Stimulated activated CD4-positive, alpha-beta T cell treated with anti-CD3 and anti-CD28 coated beads, TNF-alpha, amount 100 ng/mL, for 48 hours (primary cell): ENCODE results near the gene RNF103.
"Not testable (repeated sequence)": the region's sequence is repeated elsewhere in the genome, so short reads cannot be mapped to it uniquely, and the experiment has no call there.

Source experiments
- DNase-seq, 3 donors: peaks; one replicate each; pipeline ENCODE4 v3.0.0-alpha.2; 2020; ENCODE audit warnings: low read depth in 3 of 3

RNF103 gene

GRCh38 chr2:86623043-86623493, 597 bp downstream of the RNF103 start:
- DNase-seq = peak; percentile 18 to 38 (median 20)

DNA sequence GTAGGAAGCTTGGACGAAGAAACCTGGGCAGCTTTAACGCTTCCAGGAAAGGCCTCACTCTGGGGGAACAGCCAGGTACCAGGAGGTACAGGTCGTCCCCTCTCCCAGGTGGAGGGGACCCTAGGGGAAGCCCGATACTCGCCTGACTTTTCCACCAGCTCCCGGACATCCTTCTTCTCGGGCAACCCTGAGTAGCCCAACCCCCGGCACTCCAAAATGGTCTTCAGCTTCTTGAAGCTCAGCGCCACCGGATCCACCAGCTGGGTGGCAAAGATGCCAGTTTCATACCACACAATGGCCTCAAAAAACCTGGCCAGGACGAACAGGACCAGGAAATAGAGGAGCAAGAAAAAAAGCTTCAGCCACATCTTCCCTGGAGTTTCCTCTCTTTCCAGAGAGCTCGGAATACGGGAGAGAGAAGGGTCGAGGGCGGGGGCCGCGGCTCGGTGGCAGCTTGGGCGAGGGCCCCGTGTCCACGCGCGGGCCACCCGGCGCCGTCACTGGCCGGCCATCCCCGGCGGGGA, 1.1 kb downstream of the RNF103 start:
- DNase-seq = peak in 2 of 3 donors; percentile 3 to 18

DNA sequence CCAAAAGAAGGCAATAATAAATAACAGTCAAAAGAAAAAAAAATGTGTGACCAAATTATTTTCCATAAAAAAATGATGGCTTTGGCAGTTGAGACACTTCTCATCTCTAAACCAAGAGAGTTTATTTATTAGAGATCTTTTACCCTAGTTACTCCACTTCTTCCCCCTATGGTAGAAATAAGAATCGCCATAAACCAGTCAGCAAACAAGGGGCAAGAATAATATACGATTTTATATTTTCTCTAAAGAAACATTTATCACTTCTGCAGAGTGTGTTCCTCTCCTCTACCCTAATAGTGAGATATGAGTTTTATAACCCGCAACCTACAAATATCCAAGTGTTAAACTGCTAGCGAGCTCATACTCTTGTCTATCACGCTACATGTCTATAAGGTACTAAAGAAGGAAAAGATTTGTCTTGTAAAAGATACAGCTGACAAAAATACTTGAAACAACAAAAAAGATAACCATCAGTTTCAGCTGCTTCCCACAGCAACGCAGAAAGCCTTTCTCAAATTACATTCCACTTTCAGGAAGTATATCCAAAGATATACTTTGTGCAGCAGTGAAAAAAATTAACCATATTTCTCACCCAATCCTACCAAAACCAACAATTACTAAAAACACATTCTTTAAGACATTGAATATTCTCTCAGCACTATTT, 2.3 kb downstream of the RNF103 start:
- DNase-seq = no peak

GRCh38 chr2:86617738-86618137, 5.9 kb downstream of the RNF103 start:
- DNase-seq = no peak

DNA sequence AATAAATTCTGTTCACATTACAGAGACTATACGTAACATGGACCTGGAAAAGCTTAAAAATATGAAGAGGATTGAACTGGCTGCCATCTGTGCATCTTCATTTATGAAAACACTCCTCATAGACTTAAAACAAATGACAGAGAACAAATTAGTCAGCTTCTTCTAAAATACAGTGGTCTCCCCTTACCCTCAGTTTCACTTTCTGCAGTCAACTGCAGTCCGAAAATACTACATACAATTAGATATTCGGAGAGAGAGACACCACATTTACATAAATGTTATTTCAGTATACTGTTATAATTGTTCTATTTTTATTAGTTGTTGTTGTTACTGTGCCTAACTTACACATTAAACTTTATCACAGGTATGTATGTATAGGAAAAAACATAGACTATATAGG, 6.5 kb downstream of the RNF103 start:
- no peak for DNase-seq

GRCh38 chr2:86616502-86616901, 7.2 kb downstream of the RNF103 start:
- DNase-seq = no peak

- no peak for DNase-seq
Observed at GRCh38 chr2:86615596-86615995, 8.1 kb downstream of the RNF103 start.

- no peak for DNase-seq
Observed at GRCh38 chr2:86613515-86613914, 10.2 kb downstream of the RNF103 start.

DNA sequence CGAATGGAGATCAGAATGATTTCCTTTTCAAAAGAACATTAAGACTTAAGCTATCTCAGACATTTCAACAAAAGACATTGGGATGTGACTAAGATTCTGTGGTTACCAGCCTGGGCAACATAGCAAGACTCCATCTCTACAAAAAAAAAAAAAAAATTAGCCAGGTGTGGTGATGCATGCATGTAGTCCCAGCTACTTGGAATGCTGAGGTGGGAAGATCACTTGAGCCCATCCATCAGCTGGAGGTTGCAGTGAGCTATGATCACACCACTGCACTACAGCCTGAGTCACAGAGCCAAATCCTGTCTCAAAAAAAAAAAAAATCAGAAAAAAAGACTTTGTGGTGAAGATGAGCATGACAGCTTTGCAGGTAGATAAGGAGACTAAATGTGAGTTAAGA, 12.8 kb downstream of the RNF103 start:
- no peak for DNase-seq

DNA sequence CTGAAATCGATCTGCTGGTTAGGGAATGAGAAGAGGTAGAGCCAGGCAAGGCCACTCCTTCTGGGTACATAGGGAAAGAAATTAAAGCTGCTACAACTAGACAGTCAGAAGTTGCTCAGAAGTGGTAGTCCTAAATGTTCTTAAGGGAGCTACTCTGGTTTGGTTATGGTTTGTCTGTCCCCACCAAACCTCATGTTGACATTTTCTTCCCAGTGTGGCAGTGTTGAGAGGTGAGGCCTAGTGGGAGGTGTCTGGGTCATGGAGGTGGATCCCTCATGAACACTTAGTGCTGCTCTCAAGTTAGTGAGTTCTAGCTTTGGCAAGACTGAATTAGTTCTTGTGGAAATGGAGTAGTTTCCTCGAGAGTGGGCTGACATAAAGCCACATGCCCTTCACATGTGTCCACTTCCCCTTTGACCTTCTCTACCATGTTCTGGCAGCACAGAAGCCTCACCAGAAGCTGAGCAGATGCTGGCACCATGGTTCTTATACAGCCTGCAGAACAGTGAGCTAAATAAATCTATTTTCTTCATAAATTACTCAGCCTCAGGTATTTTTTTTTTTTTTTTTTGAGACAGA, 14.7 kb downstream of the RNF103 start:
- no peak for DNase-seq

DNA sequence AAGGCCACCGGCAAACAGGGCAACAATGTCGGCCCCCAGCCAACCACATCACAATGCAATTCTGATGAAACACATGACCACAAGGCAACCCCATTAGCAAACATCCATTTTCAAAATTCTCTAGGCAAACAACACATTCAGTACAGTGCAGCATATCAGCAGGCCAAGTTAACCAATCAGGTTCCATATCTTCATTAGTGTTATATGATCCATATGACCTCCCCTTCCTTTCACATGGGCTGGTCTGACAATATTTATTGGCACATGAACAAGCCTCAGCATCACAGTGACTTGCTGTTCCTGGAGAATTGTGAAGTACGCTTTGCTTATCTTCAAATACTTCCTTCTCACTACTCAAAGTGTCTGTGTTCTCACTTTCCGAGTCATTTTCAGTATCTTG, 19.8 kb downstream of the RNF103 start:
- no peak for DNase-seq

GRCh38 chr2:86598966-86599365, 24.7 kb downstream of the RNF103 start:
- DNase-seq = no peak

DNA sequence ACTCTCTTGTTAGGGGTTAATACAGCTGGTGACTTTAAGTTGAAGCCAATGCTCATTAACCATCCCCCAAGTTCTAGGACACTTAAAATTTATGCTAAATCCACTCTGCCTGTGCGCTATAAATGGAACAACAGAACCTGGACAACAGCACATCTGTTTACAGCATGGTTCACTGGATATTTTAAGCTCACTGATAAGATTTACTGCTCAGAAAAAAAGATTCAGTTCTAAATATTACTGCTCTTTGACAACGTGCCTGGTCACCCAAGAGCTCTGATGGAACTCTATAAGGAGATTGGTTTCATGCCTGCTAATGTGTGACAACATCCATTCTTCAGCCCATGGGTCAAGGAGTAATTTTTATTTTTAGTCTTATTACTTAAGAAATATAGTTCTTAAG, 27.5 kb downstream of the RNF103 start:
- DNase-seq = no peak

- no peak for DNase-seq
Observed at GRCh38 chr2:86593266-86593665, 30.4 kb downstream of the RNF103 start.

GRCh38 chr2:86592547-86593230, 31.0 kb downstream of the RNF103 start:
- no peak for DNase-seq

DNA sequence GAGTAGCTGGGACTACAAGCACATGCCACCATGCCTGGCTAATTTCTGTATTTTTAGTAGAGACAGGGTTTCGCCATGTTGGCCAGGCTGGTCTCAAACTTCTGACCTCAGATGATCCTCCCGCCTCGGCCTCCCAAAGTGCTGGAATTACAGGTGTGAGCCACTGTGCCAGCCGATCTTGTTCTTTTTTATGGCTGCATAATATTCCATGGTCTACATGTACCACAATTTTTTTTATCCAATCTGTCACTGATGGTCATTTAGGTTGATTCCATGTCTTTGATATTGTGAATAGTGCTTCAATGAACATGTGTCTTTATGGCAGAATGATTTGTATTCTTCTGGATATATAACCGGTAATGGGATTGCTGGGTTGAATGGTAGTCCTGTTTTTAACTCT, 34.0 kb downstream of the RNF103 start:
- not testable (repeated sequence) for DNase-seq

GRCh38 chr2:86584151-86584913, 39.3 kb downstream of the RNF103 start:
- no peak for DNase-seq

GRCh38 chr2:86580560-86580959, 43.1 kb downstream of the RNF103 start:
- DNase-seq = no peak

- DNase-seq = no peak
Observed at GRCh38 chr2:86577817-86578456, 45.7 kb downstream of the RNF103 start.

- no peak for DNase-seq
Observed at GRCh38 chr2:86570059-86570458, 53.6 kb downstream of the RNF103 start.

DNA sequence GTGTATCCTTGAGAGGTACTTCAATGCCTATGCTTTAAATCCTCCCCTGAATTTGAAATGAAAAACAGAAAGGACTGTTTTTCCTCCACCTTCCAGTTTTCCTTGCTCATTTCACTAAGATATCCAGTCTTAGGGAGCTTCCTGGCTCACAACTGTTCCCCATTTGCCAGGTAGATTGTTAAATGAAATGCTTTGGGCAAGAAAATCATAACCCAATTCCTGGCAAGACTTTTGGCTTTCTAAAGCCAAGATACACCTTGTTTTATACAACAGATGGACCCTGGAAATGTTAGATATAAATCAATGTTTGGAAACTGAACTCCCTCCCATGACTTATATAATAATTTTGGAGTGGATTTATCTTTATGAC, 56.9 kb downstream of the RNF103 start:
- DNase-seq = no peak
